ENCODE results near the gene NOCT.

- TF ChIP-seq, protein P1, sequence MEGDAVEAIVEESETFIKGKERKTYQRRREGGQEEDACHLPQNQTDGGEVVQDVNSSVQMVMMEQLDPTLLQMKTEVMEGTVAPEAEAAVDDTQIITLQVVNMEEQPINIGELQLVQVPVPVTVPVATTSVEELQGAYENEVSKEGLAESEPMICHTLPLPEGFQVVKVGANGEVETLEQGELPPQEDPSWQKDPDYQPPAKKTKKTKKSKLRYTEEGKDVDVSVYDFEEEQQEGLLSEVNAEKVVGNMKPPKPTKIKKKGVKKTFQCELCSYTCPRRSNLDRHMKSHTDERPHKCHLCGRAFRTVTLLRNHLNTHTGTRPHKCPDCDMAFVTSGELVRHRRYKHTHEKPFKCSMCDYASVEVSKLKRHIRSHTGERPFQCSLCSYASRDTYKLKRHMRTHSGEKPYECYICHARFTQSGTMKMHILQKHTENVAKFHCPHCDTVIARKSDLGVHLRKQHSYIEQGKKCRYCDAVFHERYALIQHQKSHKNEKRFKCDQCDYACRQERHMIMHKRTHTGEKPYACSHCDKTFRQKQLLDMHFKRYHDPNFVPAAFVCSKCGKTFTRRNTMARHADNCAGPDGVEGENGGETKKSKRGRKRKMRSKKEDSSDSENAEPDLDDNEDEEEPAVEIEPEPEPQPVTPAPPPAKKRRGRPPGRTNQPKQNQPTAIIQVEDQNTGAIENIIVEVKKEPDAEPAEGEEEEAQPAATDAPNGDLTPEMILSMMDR (IDR thresholded peaks at IDR 0.05; ENCODE audit: extremely low read depth in 1 of 2, insufficient read depth in 1 of 2, low read depth in 1 of 2, low read length in 2 of 2): no peak
- TF ChIP-seq EZH2 (IDR thresholded peaks at IDR 0.05; ENCODE audit: borderline replicate concordance, low read depth, low read length, severe bottlenecking): no peak
- TF ChIP-seq POLR2AphosphoS5 (IDR thresholded peaks at IDR 0.05; ENCODE audit: insufficient read depth, low read depth, low read length): no peak
- TF ChIP-seq MYC (IDR thresholded peaks at IDR 0.05; ENCODE audit: low read depth, low read length): no peak
- no peak for TF ChIP-seq POLR2A (IDR thresholded peaks at IDR 0.05; ENCODE audit: low read depth, low read length)
- TF ChIP-seq FOS (IDR thresholded peaks at IDR 0.05; ENCODE audit: borderline replicate concordance, insufficient read depth, low read length): no peak
- TF ChIP-seq GATA2 (IDR thresholded peaks at IDR 0.05; ENCODE audit: insufficient read depth, insufficient read length, low read depth, low read length): no peak
Observed at GRCh38 chr4:138978028-138978585, 37.5 kb upstream of the NOCT start.

Data from endothelial cell of umbilical vein (primary cell).